ENCODE measurements around the gene ZNF451.

Gene ZNF451

GRCh38 chr6:57147401-57147800, 57.4 kb downstream of the ZNF451 start:
- no peak for DNase-seq (ENCODE audit: extremely low read depth in 1 of 2, low read depth in 1 of 2)

GRCh38 chr6:57147955-57148858, 58.2 kb downstream of the ZNF451 start:
- DNase-seq (ENCODE audit: extremely low read depth in 1 of 2, low read depth in 1 of 2), result no peak

- no peak for DNase-seq (ENCODE audit: extremely low read depth in 1 of 2, low read depth in 1 of 2)
These were observed 68.7 kb downstream of the ZNF451 start for GRCh38 chr6:57158658-57159057.

GRCh38 chr6:57159127-57159526, 69.1 kb downstream of the ZNF451 start:
- no peak for DNase-seq (ENCODE audit: extremely low read depth in 1 of 2, low read depth in 1 of 2)

- no peak for DNase-seq (ENCODE audit: extremely low read depth in 1 of 2, low read depth in 1 of 2)
These were observed 72.0 kb downstream of the ZNF451 start for GRCh38 chr6:57162028-57162427.

GRCh38 chr6:57162516-57162915, 72.5 kb downstream of the ZNF451 start:
- DNase-seq (ENCODE audit: extremely low read depth in 1 of 2, low read depth in 1 of 2), result no peak

GRCh38 chr6:57163956-57164355, 74.0 kb downstream of the ZNF451 start:
- DNase-seq (ENCODE audit: extremely low read depth in 1 of 2, low read depth in 1 of 2), result no peak

GRCh38 chr6:57165080-57165479, 75.1 kb downstream of the ZNF451 start:
- DNase-seq (ENCODE audit: extremely low read depth in 1 of 2, low read depth in 1 of 2), result no peak

- peak; percentile 81 to 92 for DNase-seq (ENCODE audit: extremely low read depth in 1 of 2, low read depth in 1 of 2)
These were observed 82.4 kb downstream of the ZNF451 start, which contains the start of gene BAG2 for GRCh38 chr6:57172136-57173055. Gene BAG2 (plus strand): TSS chr6:57172326. CDS start chr6:57172698, 372 bp downstream.

GRCh38 chr6:57173056-57173885, 83.3 kb downstream of the ZNF451 start:
- no peak for DNase-seq (ENCODE audit: extremely low read depth in 1 of 2, low read depth in 1 of 2)

GRCh38 chr6:57173886-57174510, 84.0 kb downstream of the ZNF451 start:
- no peak for DNase-seq (ENCODE audit: extremely low read depth in 1 of 2, low read depth in 1 of 2)

GRCh38 chr6:57174511-57174907, 84.5 kb downstream of the ZNF451 start:
- DNase-seq (ENCODE audit: extremely low read depth in 1 of 2, low read depth in 1 of 2), result no peak

GRCh38 chr6:57177545-57178265, 87.7 kb downstream of the ZNF451 start:
- DNase-seq (ENCODE audit: extremely low read depth in 1 of 2, low read depth in 1 of 2), result no peak

GRCh38 chr6:57180596-57180995, 90.6 kb downstream of the ZNF451 start:
- no peak for DNase-seq (ENCODE audit: extremely low read depth in 1 of 2, low read depth in 1 of 2)

GRCh38 chr6:57182017-57182432, 92.0 kb downstream of the ZNF451 start:
- no peak for DNase-seq (ENCODE audit: extremely low read depth in 1 of 2, low read depth in 1 of 2)

GRCh38 chr6:57183336-57183735, 93.3 kb downstream of the ZNF451 start:
- no peak for DNase-seq (ENCODE audit: extremely low read depth in 1 of 2, low read depth in 1 of 2)

- no peak for DNase-seq (ENCODE audit: extremely low read depth in 1 of 2, low read depth in 1 of 2)
These were observed 100.2 kb downstream of the ZNF451 start for GRCh38 chr6:57190140-57190539.

GRCh38 chr6:57193177-57193576, 103.2 kb downstream of the ZNF451 start:
- no peak for DNase-seq (ENCODE audit: extremely low read depth in 1 of 2, low read depth in 1 of 2)

GRCh38 chr6:57195457-57195856, 105.5 kb downstream of the ZNF451 start:
- DNase-seq (ENCODE audit: extremely low read depth in 1 of 2, low read depth in 1 of 2), result no peak
